ENCODE data around the gene PIAS4. TPM values are rescaled to one million over a fixed set of nuclear protein-coding genes. Genes with fewer than 3 reads are reported as not detected.

Gene PIAS4
- total RNA-seq, 1 experiment from 2014 or later, result 45.9 TPM

- Mint-ChIP-seq H3K4me1 (peaks cover 26% of the 10 kb centered on the region), H3K9me3 (no peaks in the 10 kb centered on the region), H3K36me3 (peaks cover 21% of the 10 kb centered on the region), H3K27ac (peak overlapping the region; percentile 100), H3K4me3 (peak overlapping the region; percentile 96), H3K27me3 (ENCODE audit: low read depth) (no peaks in the 10 kb centered on the region; the same call in 1 of the 2 replicates)
- ChIA-PET CTCF (interaction anchor here (0.6 to 2.2 kb wide), 11 partner anchors 13 to 1686 kb away, joined by 3 to 49 read pairs (median 6); partner anchors contain the start of genes ATCAY and MRPL54), POLR2A (interaction anchor here (0.7 to 4.8 kb wide), 9 partner anchors 11 to 208 kb away, joined by 3 to 142 read pairs (median 4); partner anchors contain the start of genes EEF2, MRPL54 and NMRK2)
- ATAC-seq, result no peak
- TF ChIP-seq ZNF121 (CRISPR knock-in tag; IDR thresholded peaks at IDR 0.05) (peak; percentile 87), EMX1 (CRISPR knock-in tag; IDR thresholded peaks at IDR 0.05) (no peak)
- no peak for DNase-seq (ENCODE audit: low spot score)
Measured at GRCh38 chr19:3970313-3970807, 37.2 kb upstream of the PIAS4 start.

- Mint-ChIP-seq H3K9me3 (no peaks in the 10 kb centered on the region), H3K27me3 (ENCODE audit: low read depth) (no peaks in the 10 kb centered on the region; the same call in 1 of the 2 replicates), H3K27ac (peak within 1 kb of the TSS; percentile 100), H3K4me1 (peaks cover 26% of the 10 kb centered on the region), H3K36me3 (peaks cover 24% of the 10 kb centered on the region), H3K4me3 (peak within 1 kb of the TSS; percentile 96)
- POLR2A ChIA-PET, result interaction anchor here (0.7 to 4.8 kb wide), 8 partner anchors 11 to 208 kb away, joined by 3 to 142 read pairs (median 4); partner anchors contain the start of genes EEF2, MRPL54 and NMRK2
- CTCF ChIA-PET, result interaction anchor here (0.5 to 1.7 kb wide), 11 partner anchors 11 to 1686 kb away, joined by 3 to 49 read pairs (median 4); partner anchors contain the start of genes ATCAY, EEF2 and MRPL54
- ATAC-seq, result peak; percentile 65
- peak; percentile 98 for DNase-seq (ENCODE audit: low spot score)
- TF ChIP-seq NR1H2 (CRISPR knock-in tag; IDR thresholded peaks at IDR 0.05) (no peak), TP53 (CRISPR knock-in tag; IDR thresholded peaks at IDR 0.05) (no peak), USF2 (CRISPR knock-in tag; IDR thresholded peaks at IDR 0.05) (no peak; the same call in 1 of the 2 replicates), PREB (CRISPR knock-in tag; IDR thresholded peaks at IDR 0.05; ENCODE audit: borderline replicate concordance) (no peak), TEAD4 (CRISPR knock-in tag; IDR thresholded peaks at IDR 0.05) (no peak), ZNF317 (CRISPR knock-in tag; IDR thresholded peaks at IDR 0.05; ENCODE audit: borderline replicate concordance, low read depth) (no peak), ZNF425 (CRISPR knock-in tag; conservative IDR thresholded peaks at IDR 0.05) (peak; percentile 88), ZNF281 (CRISPR knock-in tag; IDR thresholded peaks at IDR 0.05) (no peak), ERG (CRISPR knock-in tag; IDR thresholded peaks at IDR 0.05) (peak; percentile 93), ELF4 (CRISPR knock-in tag; IDR thresholded peaks at IDR 0.05; ENCODE audit: low read depth) (no peak), JAZF1 (CRISPR knock-in tag; IDR thresholded peaks at IDR 0.05) (no peak), EMX1 (CRISPR knock-in tag; IDR thresholded peaks at IDR 0.05) (peak; percentile 85), HMGA2 (CRISPR knock-in tag; IDR thresholded peaks at IDR 0.05) (no peak), GRHL2 (CRISPR knock-in tag; IDR thresholded peaks at IDR 0.05; ENCODE audit: insufficient replicate concordance, severe bottlenecking) (no peak), AFF4 (CRISPR knock-in tag; IDR thresholded peaks at IDR 0.05; ENCODE audit: borderline replicate concordance) (no peak), OVOL2 (CRISPR knock-in tag; IDR thresholded peaks at IDR 0.05; ENCODE audit: borderline replicate concordance) (no peak), E2F1 (CRISPR knock-in tag; IDR thresholded peaks at IDR 0.05) (no peak)
Measured at GRCh38 chr19:3970808-3971598, 36.5 kb upstream of the PIAS4 start, which contains the start of gene DAPK3. TSS of gene DAPK3 (minus strand) at chr19:3971099. CDS start at chr19:3969735, 1,364 bp downstream.

All from WTC11 (cell line).